NT2/D1 (cell line): ENCODE results near the gene S100A11.

Experiments used
- DNase-seq: peaks from one replicate; pipeline ENCODE4 v3.0.0-alpha.2; 2011; ENCODE audit warnings: low read depth, low spot score
- H3K27me3 ChIP-seq: 2 replicates; pipeline ENCODE4 v1.6.0; 2011; ENCODE audit warnings: mild to moderate bottlenecking; ENCODE audit not compliant: insufficient read length, insufficient read depth
- H3K36me3 ChIP-seq: 2 replicates; pipeline ENCODE4 v1.6.1; 2011; ENCODE audit warnings: mild to moderate bottlenecking, low read length, mixed read lengths; ENCODE audit not compliant: insufficient read depth, insufficient read length
- H3K4me1 ChIP-seq: 2 replicates; pipeline ENCODE4 v1.5.1; 2011; ENCODE audit not compliant: insufficient read depth, insufficient read length
- H3K4me3 ChIP-seq: 2 replicates; pipeline ENCODE4 v1.5.1; 2011; ENCODE audit warnings: low read depth; ENCODE audit not compliant: insufficient read length
- H3K9ac ChIP-seq: 2 replicates; pipeline ENCODE4 v1.6.0; 2011; ENCODE audit warnings: low read depth; ENCODE audit not compliant: insufficient read length
- H3K9me3 ChIP-seq: 2 replicates; pipeline ENCODE4 v1.5.1; 2011; ENCODE audit warnings: mild to moderate bottlenecking, low read length; ENCODE audit not compliant: insufficient read depth
- SUZ12 ChIP-seq: IDR thresholded peaks from 2 replicates; pipeline ENCODE4 v1.6.1; 2011; ENCODE audit not compliant: insufficient read length, insufficient read depth; ENCODE audit errors: extremely low read depth
- YY1 ChIP-seq: IDR thresholded peaks from 2 replicates; pipeline ENCODE4 v1.6.1; 2011; ENCODE audit not compliant: insufficient read length, insufficient read depth
- ZNF274 ChIP-seq: IDR thresholded peaks from 2 replicates; pipeline ENCODE4 v1.6.1; 2011; ENCODE audit warnings: mild to moderate bottlenecking, low read depth, low read length

Gene S100A11

DNA sequence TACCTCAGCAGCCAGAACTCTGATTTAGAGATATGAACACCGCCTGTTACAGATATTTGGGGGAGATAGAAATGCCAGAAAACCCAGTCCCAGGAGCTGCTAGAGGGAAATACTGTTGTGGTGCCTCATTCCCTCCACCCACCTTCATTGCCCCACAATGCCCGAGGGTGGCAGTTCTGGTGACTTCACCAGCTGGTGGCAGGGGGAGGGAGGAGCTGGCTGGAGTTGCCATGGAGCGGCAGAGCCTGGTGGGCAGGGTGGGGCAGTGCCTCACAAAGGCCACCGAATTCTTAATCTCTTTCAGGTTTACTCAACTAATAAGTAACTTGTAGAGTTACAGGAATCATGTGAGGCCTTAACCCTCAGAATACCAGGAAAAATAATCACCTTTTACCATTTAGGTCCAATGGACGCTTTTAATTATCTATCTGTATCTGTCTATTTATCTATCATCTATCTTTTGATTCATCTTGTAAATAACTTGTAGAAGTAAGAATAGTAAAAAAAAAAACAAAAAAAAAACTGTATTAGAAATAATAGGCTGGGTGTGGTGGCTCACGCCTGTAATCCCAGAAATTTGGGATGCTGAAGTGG, 11.7 kb upstream of the S100A11 start:
- DNase-seq: no peak
- Histone ChIP-seq H3K9ac (peak overlapping the region; percentile 79), H3K4me3 (peak overlapping the region; percentile 5), H3K36me3 (no peaks in the 10 kb centered on the region), H3K9me3 (no peaks in the 10 kb centered on the region), H3K27me3 (peaks cover 10% of the 10 kb centered on the region), H3K4me1 (no peaks in the 10 kb centered on the region)
- TF ChIP-seq ZNF274 (no peak), YY1 (no peak), SUZ12 (no peak)

DNA sequence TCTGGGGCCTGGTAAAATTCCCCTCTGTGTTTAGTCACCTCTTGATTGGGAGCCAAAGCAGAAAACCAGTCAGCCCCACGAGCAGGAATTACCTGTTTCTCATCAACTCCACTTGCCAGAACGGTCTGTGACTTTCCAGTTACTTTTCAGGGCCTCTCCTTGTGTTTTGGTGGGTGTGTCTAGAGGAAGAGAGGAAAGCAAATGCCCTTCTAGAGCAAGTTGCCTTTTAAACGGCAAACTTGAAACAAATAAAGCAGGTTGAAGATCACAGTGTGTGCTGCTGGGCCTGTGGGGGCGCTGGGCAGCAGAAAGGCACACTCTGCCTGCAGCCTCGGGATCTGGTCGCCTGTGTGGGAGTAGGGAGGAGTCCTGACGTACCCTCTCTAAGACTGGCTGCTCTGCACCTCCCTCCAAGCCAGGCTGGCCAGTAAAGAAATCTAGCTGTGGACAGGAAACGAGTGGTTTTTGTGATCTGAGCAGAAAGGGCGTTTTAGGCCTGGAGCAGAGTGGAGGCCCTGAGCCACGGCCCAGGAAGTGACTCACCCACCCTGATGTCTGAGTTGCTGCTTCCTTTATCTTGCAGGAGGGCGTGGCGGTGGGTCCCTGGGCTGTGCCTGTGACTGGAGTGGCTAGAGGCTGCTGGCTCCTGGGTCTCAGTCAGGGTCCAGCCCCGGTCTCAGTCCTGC, 11.1 kb upstream of the S100A11 start:
- Histone ChIP-seq H3K9me3 (no peaks in the 10 kb centered on the region), H3K27me3 (peaks cover 3% of the 10 kb centered on the region), H3K4me1 (no peaks in the 10 kb centered on the region), H3K4me3 (peak overlapping the region; percentile 36), H3K36me3 (no peaks in the 10 kb centered on the region), H3K9ac (peak overlapping the region; percentile 79)
- TF ChIP-seq ZNF274: no peak
- no peak for TF ChIP-seq SUZ12
- TF ChIP-seq YY1: no peak
- peak; percentile 89 for DNase-seq

DNA sequence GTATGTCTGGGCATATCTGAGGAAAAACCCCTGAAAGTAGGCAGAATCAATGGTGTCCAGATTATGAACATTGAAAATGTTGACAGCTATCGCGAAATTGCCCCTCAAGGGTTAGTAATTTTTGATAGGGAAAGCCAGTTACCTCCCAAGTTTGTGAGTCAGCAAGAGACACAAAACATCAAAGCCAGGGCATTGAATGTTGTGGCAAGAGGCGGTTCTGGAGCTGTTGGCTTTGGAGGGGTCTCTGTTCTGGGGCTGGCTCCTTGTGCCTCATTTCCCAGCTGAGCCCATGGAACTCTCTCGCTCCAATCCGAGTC, 10.6 kb upstream of the S100A11 start:
- H3K9ac ChIP-seq: peak overlapping the region; percentile 79
- no peak for TF ChIP-seq ZNF274
- TF ChIP-seq SUZ12: no peak
- TF ChIP-seq YY1: no peak

DNA sequence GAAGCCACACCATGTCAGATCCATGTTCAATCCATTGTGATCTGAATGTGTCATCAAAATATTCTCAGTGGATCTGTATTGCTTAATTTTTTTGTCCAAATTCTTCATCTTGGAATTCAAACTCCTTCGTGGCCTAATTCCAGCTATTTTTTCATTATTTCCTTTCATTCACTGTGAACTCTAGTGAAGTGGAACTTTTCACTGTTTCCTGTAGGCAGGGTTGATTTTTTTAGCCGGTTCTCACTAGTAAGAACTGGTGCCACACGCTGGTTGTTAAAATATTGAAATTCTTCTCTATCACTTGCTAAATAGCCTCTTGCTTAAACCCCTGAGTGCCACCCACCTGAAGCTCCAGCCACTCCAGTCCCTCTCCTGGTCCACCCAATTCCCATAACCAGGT, 7.6 kb upstream of the S100A11 start:
- H3K9ac ChIP-seq: no peak overlapping the region
- DNase-seq: no peak
- H3K27me3 ChIP-seq: peaks cover 9% of the 10 kb centered on the region
- no peaks in the 10 kb centered on the region for H3K4me1 ChIP-seq
- TF ChIP-seq YY1 (no peak), ZNF274 (no peak), SUZ12 (no peak)
- no peak overlapping the region for H3K4me3 ChIP-seq
- H3K36me3 ChIP-seq: no peaks in the 10 kb centered on the region
- no peaks in the 10 kb centered on the region for H3K9me3 ChIP-seq

More for the DNA sequence above, 10.6 kb upstream of the S100A11 start:
- no peak for DNase-seq
- no peaks in the 10 kb centered on the region for H3K9me3 ChIP-seq
- no peaks in the 10 kb centered on the region for H3K27me3 ChIP-seq
- no peaks in the 10 kb centered on the region for H3K4me1 ChIP-seq
- no peaks in the 10 kb centered on the region for H3K36me3 ChIP-seq
- H3K4me3 ChIP-seq: peak overlapping the region; percentile 36

DNA sequence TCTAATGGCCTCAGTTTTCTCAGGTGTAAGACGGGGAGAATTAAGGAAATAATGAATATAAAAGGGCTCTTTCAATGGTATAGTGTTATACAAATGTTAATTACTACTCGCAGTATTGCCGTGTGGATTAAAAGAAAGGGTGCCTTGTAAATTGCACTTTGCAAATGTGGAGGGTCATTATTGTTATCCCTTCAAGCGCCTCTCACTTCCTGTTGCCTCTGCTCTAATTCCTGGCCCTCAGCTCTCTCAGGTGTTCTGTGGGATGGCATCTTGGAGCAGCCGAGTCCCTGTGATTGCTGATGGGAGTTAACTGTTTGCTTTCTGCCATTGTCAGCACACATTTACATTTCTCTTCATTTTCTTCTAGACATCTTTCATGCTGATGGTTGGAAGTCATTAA, 7.1 kb upstream of the S100A11 start:
- no peak for DNase-seq

DNA sequence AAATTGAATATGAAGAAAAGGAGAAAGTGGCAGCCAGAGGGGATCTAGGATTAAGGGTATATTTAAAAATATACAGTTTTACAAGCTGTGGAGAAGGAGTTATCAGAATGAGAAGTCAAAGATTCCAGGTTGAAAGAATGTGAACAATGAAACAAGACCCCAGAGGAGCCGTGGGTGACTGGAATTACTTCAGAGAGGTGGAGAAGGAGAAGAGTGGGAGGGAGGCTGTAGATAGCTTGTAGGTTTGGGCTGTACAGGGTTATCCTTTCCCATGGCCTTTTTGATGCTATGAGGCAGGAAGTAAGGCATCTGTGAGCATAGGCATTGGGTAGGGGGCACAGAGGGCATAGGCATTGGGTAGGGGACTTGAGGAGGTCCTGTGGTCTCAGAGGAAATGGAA, 5.2 kb upstream of the S100A11 start:
- DNase-seq: no peak
- Histone ChIP-seq H3K27me3 (peaks cover 9% of the 10 kb centered on the region), H3K9me3 (no peaks in the 10 kb centered on the region), H3K9ac (no peak overlapping the region), H3K36me3 (no peaks in the 10 kb centered on the region), H3K4me3 (no peak overlapping the region), H3K4me1 (no peaks in the 10 kb centered on the region)
- TF ChIP-seq ZNF274 (no peak), YY1 (no peak), SUZ12 (no peak)

More for the DNA sequence above, 7.1 kb upstream of the S100A11 start:
- Histone ChIP-seq H3K9ac (no peak overlapping the region), H3K36me3 (no peaks in the 10 kb centered on the region), H3K4me3 (no peak overlapping the region), H3K9me3 (no peaks in the 10 kb centered on the region), H3K27me3 (peaks cover 9% of the 10 kb centered on the region), H3K4me1 (no peaks in the 10 kb centered on the region)
- no peak for TF ChIP-seq SUZ12
- no peak for TF ChIP-seq YY1
- TF ChIP-seq ZNF274: no peak

DNA sequence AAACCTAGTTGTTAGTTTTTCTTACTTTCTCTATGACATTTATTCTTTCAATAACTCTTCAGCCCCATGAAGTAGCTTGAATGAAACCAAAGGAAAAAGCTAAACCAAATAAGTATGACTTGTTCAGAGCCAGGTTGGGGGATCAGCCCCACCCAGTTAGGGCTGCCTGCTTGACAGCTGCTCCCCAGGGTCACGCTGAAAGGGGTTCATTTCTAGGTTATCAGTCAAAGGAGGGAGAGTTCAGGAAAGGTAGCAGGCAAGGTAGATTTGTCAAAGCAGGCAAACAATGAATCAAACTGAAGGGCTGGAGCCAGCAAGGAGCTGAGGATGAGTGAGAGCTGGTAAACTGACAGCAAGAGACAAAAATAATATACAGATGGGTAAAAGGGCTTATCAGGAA, 3.1 kb upstream of the S100A11 start:
- H3K9ac ChIP-seq: no peak overlapping the region
- H3K36me3 ChIP-seq: peaks cover 5% of the 10 kb centered on the region
- peaks cover 9% of the 10 kb centered on the region for H3K27me3 ChIP-seq
- H3K4me3 ChIP-seq: no peak overlapping the region
- peaks cover under 1% of the 10 kb centered on the region for H3K4me1 ChIP-seq
- no peaks in the 10 kb centered on the region for H3K9me3 ChIP-seq
- DNase-seq: no peak
- TF ChIP-seq YY1 (no peak), SUZ12 (no peak), ZNF274 (no peak)

DNA sequence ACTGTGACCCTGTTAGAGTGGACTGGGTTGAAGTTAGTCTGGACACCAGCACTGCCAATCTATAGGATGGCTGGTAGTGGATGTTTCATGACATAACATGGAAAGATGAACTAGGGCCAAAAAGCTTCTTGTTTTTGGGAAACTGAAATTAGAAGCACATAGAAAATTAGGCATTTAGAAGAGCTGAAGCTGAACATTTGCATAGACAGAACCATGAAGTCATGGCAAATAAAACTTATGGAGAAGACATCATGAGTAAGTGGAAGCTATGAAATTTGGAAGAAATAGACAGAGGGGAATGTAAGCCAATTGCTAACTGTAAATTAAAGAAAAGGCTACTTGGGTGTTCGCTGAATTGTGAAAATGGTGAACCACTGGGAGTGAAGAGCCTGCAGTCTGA, 2.7 kb upstream of the S100A11 start:
- H3K9ac ChIP-seq: no peak overlapping the region
- TF ChIP-seq YY1 (no peak), ZNF274 (no peak), SUZ12 (no peak)
- peaks cover 5% of the 10 kb centered on the region for H3K36me3 ChIP-seq
- H3K27me3 ChIP-seq: peaks cover 9% of the 10 kb centered on the region
- peaks cover 2% of the 10 kb centered on the region for H3K4me1 ChIP-seq
- no peak overlapping the region for H3K4me3 ChIP-seq
- no peak for DNase-seq
- H3K9me3 ChIP-seq: no peaks in the 10 kb centered on the region
